Kidney (tissue), 14 donors: ENCODE results near the gene DUOXA1. TPM values are rescaled to one million over a fixed set of nuclear protein-coding genes. Genes with fewer than 3 reads are reported as not detected.

Experiments
- DNase-seq, 5 donors: peaks; one replicate each; pipeline ENCODE4 v3.0.0-alpha.2; 2013 to 2020
- FAIRE-seq: peaks from 2 replicates; lab custom pipeline; 2012; peaks lifted over from hg19 to GRCh38; lab: Jason Lieb, UNC
- H3K27ac ChIP-seq, 2 donors: one replicate each; pipeline ENCODE4 v1.7.0; 2013; ENCODE audit warnings: low read depth in 2 of 2, low read length in 2 of 2, inconsistent platforms in 1 of 2
- H3K27me3 ChIP-seq: one replicate; pipeline ENCODE4 v1.7.1; 2013; ENCODE audit warnings: low read length, inconsistent platforms; ENCODE audit not compliant: control insufficient read depth, insufficient read depth
- H3K36me3 ChIP-seq, 3 donors: one replicate each; pipeline versions ENCODE4 v1.7.0 to v1.7.1; 2013; ENCODE audit warnings: low read length in 3 of 3, control low read depth in 1 of 3, inconsistent platforms in 1 of 3; ENCODE audit not compliant: insufficient read depth in 3 of 3, control insufficient read depth in 2 of 3
- H3K4me1 ChIP-seq, 3 donors: one replicate each; pipeline versions ENCODE4 v1.7.0 to v1.7.1; 2013; ENCODE audit warnings: low read length in 3 of 3, inconsistent platforms in 1 of 3, low read depth in 1 of 3; ENCODE audit not compliant: control insufficient read depth in 2 of 3, insufficient read depth in 2 of 3
- H3K4me3 ChIP-seq, 3 donors: one replicate each; pipeline versions ENCODE4 v1.7.0 to v1.8.1; 2013; ENCODE audit warnings: low read length in 3 of 3, control low read depth in 1 of 3, inconsistent platforms in 1 of 3
- H3K9ac ChIP-seq, 3 donors: one replicate each; pipeline versions ENCODE4 v1.7.0 to v1.7.1; 2013; ENCODE audit warnings: low read length in 3 of 3, control low read depth in 1 of 3, inconsistent platforms in 1 of 3
- H3K9me3 ChIP-seq, 3 donors: one replicate each; pipeline versions ENCODE4 v1.7.0 to v1.7.1; 2013; ENCODE audit warnings: low read length in 3 of 3, control low read depth in 1 of 3, inconsistent platforms in 1 of 3; ENCODE audit not compliant: control insufficient read depth in 2 of 3, insufficient read depth in 1 of 3
- intact Hi-C: fragments of 100-400 bp; cut with DNase I; formaldehyde crosslinking; loops from one replicate; pipeline ENCODE4 v1.11.1; 2022
- polyA plus RNA-seq: library from polyadenylated mRNA; stranded (reverse); fragments of 350-450 nt; fragmentation: Illumina TruSeq; extraction: RNeasy Lipid Tissue Mini Kit (QIAGEN cat#74804); gene quantifications from one replicate; pipeline ENCODE4 v1.2.3, GENCODE V29; 2014; ENCODE audit warnings: low read depth, low replicate concordance; ENCODE audit not compliant: insufficient read depth
- total RNA-seq: library from RNA; stranded (reverse); fragmentation: NEBNext Ultra II Directional; extraction: Animal tissue kit (Norgen Biotek cat#: 25700); gene quantifications from one replicate; pipeline ENCODE4 v1.2.1, GENCODE V29; 2021
- TF ChIP-seq, protein P1 (sequence below): IDR thresholded peaks from 3 replicates; pipeline ENCODE4 v1.5.1; 2012; ENCODE audit warnings: mild to moderate bottlenecking, moderate library complexity, borderline replicate concordance; ENCODE audit not compliant: insufficient read depth; ENCODE audit errors: extremely low read depth
- donor health status: control.
- donor health status: control.
- donor health status: control.
- donor health status: control.
- donor health status: control.
- donor health status: DM: yes; HTN: yes; CAD: no.
- donor health status: Normal renal cell carcinoma (clear cell type).

Gene DUOXA1
- total and polyA plus RNA-seq, 2 donors from 2014 or later = 0.52 to 1.4 TPM

DNA sequence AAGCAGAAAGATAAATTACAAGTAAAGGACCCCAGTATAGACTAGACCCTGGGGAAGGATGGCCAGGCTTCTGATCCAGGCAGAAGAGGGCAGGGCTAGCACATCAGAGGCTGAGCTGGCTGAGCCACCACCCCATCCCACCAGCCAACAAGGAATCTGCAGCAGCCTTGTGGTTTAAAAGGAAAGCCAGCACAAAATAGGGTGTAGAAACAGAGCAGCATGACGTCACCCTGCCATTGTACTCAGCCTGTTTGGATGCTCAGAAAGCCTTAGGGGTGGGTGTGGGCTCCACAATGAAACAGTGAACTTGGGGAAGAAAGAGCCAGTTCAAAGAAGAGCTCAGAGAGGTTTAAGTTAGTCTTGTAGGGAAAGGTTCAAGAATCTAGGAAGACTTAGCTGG lies 28.3 kb upstream of the DUOXA1 start:
- Histone ChIP-seq H3K27me3 (no peaks in the 10 kb centered on the region), H3K9ac (no peak overlapping the region), H3K27ac (no peak overlapping the region), H3K9me3 (no peaks in the 10 kb centered on the region), H3K4me1 (no peaks in the 10 kb centered on the region), H3K4me3 (no peak overlapping the region), H3K36me3 (no peaks in the 10 kb centered on the region)
- FAIRE-seq = no peak
- peak in 1 of 5 donors; percentile 11 for DNase-seq
- intact Hi-C loops = no loop called here
- TF ChIP-seq, protein P1, sequence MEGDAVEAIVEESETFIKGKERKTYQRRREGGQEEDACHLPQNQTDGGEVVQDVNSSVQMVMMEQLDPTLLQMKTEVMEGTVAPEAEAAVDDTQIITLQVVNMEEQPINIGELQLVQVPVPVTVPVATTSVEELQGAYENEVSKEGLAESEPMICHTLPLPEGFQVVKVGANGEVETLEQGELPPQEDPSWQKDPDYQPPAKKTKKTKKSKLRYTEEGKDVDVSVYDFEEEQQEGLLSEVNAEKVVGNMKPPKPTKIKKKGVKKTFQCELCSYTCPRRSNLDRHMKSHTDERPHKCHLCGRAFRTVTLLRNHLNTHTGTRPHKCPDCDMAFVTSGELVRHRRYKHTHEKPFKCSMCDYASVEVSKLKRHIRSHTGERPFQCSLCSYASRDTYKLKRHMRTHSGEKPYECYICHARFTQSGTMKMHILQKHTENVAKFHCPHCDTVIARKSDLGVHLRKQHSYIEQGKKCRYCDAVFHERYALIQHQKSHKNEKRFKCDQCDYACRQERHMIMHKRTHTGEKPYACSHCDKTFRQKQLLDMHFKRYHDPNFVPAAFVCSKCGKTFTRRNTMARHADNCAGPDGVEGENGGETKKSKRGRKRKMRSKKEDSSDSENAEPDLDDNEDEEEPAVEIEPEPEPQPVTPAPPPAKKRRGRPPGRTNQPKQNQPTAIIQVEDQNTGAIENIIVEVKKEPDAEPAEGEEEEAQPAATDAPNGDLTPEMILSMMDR = no peak

DNA sequence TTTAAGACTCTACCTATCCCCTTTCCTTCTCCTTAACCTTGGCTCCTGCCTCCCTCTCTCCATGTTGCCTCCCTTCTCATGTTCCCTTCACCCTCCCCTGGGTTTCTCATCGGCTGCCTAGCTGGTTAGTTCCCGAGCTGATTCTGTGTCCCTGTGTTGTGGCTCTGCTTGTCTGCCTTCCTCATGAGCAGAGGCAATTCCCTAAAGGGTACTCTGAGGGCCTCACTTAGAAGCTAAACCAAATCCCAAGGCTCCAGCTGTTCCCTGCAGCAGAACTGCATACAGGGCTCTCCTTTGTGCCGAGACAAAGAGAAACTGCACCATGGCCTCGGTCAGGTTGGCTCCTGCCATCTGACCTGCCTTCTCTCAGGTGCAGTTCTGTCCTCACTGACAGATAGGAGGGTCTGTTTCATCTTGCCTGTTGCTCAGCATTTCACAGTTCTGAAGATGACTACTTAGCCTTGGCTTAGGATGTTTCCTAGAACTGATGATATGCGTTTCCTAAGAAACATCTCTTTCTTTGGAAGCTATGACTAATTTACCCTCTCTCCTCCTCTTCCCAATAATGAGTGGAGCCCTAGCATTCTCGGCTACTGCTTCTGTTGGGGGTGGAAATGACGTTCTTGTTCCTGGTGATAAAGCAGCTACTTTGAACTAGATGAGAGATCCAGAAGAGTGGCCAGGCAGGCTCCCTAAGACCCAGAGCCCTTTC lies 27.2 kb upstream of the DUOXA1 start:
- no peak for FAIRE-seq
- H3K27me3 ChIP-seq = no peaks in the 10 kb centered on the region
- H3K9ac ChIP-seq = no peak overlapping the region
- intact Hi-C loops = no loop called here
- DNase-seq = peak in 1 of 5 donors; percentile 10
- H3K4me3 ChIP-seq = no peak overlapping the region
- H3K27ac ChIP-seq = no peak overlapping the region
- no peaks in the 10 kb centered on the region for H3K4me1 ChIP-seq
- no peaks in the 10 kb centered on the region for H3K9me3 ChIP-seq
- no peaks in the 10 kb centered on the region for H3K36me3 ChIP-seq
- TF ChIP-seq, protein P1 = no peak

DNA sequence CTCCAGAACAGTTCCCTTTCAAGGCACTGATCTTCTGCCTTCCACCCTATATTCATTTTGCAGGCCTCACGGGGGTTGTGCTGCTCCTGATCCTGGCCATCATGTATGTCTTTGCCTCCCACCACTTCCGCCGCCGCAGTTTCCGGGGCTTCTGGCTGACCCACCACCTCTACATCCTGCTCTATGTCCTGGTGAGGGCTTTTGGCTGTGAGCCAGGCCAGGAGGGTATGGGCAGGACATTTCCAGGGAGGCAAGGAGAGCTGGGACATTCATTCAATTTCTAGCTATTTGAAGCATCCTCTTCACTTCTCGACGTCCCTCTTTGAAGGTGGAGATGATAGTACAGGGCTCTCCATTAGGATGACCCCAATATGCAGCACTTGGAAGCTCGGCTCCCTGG lies 26.1 kb upstream of the DUOXA1 start:
- Histone ChIP-seq H3K4me1 (no peaks in the 10 kb centered on the region), H3K4me3 (no peak overlapping the region), H3K9ac (no peak overlapping the region), H3K27ac (no peak overlapping the region), H3K9me3 (no peaks in the 10 kb centered on the region), H3K27me3 (no peaks in the 10 kb centered on the region), H3K36me3 (no peaks in the 10 kb centered on the region)
- TF ChIP-seq, protein P1 = no peak
- DNase-seq (peak in 1 of 5 donors; percentile 60), FAIRE-seq (no peak)
- intact Hi-C loops = no loop called here
